Cortex of kidney (tissue), 1 donor: ENCODE measurements around the gene CRK.
A peak's percentile ranks its signal among the peaks of the same experiment; 100 is the strongest.
"Not testable (repeated sequence)": the region's sequence is repeated elsewhere in the genome, so short reads cannot be mapped to it uniquely, and the experiment has no call there.

Source experiments
- DNase-seq: peaks from one replicate; lab custom pipeline; 2025; lab: John Stamatoyannopoulos, UW

The CRK gene

DNA sequence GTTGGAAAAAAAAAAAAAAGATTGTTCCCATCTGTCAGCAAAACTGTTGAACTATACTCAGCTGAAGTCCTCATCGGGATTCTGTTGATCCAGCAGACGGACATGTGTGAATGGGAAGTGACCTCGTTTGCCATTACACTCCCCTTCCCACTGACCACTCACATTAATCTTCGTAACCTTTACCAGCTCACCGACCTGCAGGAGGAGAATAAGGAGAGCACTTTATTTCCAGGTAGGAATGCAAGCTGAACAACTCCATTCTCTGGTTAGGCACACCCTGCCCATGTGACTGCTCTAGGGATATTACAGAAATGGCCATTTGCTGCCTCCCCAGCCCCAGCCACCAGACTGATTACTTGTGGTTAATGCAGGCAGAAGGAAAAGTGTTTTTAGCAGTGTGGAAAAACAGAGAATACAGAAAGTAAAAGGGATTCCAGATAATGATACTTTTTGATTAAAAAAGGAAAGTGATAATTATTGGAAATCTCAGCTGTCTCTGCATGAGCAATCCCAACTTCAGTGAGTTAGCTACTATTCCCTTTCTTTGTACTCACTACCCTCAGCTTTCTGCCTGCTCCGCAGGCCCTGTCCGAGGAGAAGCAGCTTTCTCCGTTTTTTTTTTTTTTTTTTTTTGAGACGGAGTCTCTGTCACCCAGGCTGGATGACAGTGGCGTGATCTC, 32.4 kb downstream of the CRK start:
- no peak for DNase-seq

DNA sequence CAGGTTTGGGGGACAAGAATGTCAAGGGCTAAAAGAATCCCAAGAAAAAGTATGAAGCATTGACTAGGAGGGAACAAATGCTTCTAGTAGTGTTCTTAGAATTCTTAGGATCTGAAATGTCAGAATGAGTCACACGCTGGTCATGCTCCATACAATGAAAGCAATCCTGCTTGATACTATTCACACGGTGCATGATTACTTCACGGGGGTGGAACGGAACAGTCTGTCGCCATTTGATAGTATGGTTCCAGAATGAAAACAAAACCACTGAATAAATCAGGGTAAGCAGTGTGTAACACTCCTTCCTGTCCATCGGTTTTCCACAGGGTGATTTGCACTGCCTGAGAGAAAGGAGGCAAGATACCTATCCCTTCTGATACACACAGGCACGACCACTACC, 33.1 kb downstream of the CRK start:
- DNase-seq = no peak

DNA sequence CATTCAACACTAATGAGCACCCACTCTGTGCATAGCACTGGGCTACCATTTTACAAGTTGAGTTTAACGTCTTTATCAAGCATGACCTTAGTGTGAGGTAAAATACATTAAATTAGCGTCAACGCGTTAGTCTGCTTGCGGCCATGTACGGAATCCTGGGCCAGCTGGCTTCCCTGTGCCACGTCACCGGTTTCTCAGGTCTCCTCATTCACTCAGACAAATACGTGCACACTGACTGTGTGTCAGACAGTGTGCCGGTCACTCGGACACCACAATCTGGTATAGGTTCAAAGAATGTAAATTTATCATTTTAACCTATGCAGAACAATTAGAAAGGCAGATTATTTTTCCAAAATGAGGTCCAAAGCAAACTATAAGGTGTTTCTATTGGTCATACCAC, 34.6 kb downstream of the CRK start:
- no peak for DNase-seq

DNA sequence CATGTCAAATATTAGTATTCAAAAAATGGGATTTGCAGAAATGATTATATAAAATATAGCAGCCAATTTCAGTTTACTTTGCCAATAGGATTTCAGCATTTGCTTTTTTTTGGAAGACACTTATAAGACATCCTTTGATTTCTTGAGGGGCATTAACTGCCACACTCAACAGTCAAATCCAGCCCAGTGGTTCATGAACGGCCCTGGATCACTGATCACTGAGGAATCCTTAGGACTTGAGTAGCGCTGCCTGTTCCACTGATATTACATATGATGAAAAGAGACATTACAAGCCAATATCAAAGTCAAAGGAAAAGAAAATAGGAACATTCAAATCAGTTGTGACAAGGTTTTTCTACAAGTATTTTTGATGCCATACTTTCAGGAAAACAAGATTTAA, 35.1 kb downstream of the CRK start:
- no peak for DNase-seq

DNA sequence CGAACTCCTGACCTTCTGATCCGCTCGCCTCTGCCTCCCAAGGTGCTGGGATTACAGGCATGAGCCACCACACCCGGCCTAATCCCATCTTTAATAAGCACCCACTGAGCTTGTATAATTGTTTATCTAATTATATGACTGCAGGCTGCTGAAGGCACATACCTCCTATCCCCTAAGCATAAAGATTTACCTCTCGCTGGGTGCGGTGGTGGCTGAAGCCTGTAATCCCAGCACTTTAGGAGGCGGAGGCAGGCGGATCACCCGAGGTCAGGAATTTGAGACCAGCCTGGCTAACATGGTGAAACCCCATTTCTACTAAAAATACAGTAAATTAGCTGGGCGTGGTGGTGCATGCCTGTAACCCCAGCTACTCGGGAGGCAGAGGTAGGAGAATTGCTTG, 35.9 kb downstream of the CRK start:
- DNase-seq = no peak

DNA sequence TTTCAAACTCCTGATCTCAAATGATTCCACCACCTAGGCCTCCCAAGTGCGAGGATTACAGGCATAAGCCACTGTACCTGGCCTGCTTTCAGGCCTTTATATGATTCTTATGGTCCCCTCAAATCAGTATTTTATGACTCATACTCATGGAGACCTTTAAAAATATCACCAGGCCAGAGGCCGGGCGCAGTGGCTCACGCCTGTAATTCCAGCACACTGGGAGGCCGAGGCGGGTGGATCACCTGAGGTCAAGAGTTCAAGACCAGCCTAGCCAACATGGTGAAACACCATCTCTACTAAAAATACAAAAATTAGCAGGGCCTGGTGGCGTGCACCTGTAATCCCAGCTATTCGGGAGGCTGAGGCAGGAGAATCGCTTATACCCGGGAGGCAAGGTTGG, 37.6 kb downstream of the CRK start:
- DNase-seq = not testable (repeated sequence)

DNA sequence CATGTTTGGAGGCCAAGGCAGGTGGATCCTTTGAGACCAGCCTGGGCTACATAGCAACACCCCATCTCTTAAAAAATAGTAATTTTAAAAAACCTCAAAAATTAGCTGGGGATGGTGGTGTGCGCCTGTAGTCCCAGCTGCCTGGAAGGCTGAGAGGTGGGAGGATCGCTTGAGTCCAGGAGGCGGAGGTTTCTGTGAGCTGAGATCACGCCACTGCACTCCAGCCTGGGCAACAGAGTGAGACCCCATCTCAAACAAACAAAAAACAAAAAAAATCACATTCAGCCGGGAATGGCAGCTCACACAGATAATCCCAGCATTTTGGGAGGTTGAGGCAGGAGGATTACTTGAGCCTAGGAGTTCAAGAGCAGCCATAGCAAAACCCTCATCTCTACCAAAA, 39.6 kb downstream of the CRK start:
- no peak for DNase-seq

DNA sequence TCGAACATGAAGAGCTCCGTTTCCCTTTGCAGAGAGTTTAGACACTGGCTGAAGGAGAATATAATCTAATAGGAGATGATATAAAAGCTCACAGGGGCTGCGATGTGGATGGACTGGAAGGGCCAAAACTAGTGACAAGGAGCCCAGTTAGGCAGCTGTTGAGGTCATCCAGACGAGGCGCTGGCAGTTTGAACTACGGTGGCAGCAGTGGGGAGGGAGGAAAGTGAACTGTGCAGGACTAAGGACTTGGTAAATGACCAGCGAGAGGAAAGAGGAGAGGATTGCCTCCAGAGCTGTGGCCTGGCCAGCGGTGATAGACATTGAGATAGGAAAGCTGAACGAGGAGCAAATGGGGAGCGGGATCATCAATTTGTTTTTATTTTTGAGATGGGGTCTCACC, 41.4 kb downstream of the CRK start:
- DNase-seq = no peak

DNA sequence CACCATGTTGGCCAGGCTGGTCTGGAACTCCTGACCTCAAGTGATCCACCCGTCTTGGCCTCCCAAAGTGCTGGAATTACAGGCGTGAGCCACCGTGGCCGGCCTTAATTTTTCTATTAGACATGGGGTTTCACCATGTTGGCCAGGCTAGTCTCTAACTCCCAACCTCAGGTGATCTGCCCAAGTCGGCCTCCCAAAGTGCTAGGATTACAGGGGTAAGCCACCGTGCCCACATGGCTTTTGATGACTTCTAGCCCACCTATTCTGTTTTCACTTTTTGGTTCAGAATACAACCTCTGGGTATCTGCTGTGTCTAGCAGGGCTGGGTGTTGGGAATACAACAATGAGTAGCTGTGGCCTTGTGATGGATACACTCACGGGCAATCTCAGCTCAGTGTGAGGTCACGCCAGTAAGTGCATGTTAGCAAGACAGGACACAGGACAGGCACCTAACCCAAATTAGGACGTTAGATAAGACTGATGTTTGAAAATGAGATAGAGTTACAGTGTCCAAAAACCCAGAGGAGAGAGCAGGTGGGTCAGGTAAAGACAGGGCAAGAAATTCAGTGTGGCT, 41.9 kb downstream of the CRK start:
- no peak for DNase-seq

DNA sequence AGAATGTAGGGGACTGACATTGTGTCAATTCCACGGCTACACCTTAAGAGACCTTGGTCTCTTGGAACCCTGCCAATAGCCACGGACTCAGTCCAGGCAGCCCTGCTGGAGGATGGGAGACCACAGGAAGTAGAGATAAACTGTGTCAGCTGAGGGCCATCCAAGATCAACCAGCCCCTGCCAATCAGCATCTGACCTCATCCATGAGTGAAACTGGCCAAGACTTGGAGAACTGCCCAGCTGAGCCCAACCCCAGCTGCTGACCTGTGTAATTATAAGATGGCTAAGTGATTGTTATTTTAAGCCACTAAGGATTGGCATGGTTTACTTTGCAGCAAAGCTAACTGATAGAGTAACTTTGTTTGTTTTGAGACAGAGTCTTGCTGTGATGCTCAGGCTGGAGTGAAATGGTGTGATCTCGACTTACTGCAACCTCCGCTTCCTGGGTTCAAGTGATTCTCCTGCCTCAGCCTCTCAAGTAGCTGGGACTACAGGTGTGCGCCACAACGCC, 42.7 kb downstream of the CRK start:
- DNase-seq = no peak

DNA sequence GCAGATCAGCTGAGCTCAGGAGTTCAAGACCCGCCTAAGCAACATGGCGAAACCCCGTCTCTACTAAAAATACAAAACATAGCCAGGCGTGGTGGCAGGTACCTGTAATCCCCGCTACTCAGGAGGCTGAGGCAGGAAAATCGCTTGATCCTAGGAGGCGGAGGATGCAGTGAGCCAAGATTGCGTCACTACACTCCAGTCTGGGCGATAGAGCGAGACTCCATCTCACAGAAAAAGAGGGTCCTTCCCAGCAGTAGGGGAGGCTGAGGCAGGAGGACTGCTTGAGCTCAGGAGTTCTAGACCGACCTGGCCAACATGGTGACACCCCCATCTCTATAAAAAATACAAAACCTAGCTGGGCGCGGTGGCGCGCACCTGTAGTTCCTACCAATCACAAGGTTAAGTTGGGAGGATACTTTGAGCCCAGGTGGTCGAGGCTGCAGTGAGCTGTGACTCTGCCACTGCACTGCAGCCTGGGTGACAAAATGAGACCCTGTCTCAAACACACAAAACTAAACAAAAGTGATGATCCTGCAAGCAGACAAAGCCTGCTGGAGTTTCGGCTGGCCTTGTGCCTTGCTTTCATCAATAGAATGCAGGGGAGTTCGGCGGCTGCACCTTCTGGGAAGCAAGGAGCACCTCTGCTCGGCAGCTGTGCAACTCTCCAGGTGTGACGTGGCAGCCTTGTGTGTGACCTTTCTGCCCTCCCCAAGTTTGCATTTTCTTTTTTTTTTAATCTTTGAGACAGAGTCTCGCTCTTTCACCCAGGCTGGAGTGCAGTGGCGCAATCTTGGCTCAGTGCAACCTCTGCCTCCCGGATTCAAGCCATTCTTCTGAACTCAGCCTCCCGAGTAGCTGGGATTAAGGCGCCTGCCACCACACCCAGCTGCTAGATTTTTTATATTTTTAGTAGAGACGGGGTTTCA, 43.6 kb downstream of the CRK start:
- DNase-seq = no peak

DNA sequence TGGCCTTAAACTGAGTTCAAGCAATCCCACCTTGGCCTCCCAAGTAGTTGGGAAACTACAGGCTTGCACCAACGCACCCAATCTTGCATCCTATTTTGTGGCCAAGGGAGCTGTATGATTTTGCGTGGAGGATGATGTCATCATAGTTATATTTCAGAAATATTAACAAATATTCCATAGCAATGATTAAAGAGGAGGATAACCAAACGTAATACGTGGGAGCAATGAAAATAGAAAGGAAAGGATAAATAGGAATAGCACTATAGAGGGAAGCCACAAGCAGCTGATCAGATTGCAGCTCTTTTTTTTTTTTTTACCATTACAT, 53.8 kb downstream of the CRK start:
- DNase-seq = no peak

DNA sequence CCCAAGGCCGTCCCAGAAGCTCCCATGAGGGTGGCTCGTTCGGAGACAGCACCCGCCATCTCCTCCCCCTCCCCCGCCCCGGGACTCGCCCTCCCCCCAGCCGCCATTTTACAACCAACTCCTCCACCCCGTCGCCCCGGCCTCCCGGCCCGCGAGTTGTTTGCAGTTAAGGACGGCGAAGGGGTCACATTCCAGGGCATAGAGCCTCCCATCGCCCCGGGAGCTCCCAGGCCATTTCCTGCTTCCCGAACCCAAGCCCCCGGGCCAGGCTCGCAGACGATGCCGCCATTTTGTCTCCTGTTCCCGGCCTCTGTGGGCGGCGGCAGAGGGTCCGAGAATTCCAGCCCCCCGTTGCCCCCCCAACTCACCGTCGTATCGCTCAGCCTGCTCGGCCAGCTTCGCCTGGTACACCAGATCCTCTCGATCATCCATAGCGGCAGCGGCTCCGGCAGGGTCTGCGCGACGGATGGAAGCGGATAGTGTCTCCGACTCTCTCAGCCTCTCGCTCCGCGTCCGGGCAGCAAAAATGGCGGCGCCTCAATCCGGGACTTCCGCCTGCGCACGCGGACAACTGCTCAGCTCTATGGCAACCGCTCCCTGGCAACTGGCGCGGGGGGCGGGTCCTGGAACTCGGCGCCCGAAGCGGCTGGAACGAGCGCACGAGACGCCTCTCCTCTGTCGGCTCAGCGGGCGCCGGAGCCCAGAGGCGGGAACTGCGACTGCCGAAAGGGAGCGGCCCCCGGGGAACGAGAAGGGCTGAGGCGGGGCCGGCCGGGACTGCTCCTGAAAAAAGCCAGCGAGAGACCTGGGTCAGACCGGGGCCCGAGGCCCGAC, 56.1 kb downstream of the CRK start, which contains the start of gene YWHAE:
Gene YWHAE (minus strand): TSS at position 544 of the 834 bp plus-strand sequence. CDS start 112 bp downstream, at position 432.
- DNase-seq = peak; percentile 40

DNA sequence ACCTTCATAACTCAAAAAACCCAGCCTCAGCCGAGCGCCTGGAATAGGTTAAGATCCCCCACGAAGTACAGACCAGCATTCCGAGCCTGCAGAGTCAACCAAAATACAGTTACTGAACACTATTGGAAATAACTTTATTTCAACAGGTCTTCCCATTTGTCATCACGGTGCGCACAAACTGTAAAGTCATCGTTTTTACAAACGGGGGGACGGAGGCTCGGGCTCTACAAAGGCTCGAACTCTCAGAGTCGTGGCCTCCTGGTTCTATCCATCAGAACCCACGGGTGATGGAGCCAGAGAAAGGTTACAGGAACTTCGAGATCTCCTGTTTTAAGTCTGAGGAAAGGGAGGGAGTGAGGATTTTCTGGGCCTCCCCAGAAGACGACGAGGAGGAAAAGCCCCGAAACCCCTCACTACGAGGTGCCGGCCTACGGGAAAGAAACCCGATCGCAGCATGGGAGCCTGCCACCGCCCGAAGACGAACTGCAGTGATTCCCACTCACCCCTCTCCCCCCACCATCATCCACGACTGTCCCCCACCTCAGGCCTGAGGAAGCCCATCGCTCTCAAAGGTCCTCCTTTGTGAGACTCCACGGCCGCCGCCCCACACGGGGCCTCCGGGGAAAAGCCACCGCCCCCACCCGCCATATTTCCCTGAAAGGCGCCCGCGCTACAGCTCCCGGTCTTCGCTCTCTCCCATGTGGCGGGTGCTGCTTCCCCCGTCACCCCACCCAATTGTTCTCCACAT, 56.9 kb downstream of the CRK start:
- DNase-seq = no peak

DNA sequence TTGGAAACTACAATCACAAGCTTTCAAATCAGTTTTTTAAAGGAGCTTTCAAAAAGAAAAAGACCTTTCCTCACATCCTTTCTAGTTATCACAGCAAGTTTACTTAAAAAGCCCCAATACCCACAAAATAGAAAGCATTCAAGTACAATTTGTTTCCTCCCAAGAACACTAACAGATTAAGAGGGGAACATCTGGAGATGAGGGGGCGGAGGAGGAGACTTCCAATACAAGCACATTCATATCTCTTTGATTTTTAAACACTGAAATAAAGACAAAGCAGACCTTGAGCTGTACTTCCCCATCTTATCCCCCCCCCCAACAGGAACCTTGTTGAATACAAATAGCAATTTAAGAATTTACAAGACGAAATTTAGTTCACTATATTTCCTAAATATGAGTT, 58.0 kb downstream of the CRK start:
- DNase-seq = no peak

DNA sequence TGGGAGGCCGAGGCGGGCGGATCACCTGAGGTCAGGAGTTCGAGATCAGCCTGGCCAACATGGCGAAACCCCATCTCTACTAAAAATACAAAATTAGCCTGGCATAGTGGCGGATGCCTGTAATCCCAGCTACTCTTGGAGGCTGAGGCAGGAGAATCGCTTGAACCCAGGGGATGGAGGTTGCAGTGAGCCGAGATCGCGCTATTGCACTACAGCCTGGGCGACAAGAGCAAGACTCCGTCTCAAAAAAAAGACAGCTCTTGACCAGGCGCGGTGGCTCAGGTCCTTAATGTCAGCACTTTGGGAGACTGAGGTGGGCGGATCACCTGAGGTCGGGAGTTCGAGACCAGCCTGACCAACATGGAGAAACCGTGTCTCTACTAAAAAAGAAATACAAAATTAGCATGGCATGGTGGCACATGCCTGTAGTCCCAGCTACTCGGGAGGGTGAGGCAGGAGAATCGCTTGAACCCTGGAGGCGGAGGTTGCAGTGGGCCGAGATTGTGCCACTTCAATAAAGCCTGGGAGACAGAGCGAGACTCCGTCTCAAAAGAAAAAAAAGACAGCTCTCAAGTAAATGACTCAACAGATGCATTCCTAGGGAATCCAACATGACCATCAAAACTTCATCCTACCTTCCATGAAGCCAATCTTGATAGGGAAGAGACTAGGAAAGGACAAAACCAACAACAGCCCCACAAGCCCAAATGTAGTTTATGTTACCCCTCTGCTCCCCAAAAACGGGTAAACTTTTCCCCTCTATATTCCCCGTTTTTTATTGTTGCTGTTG, 60.0 kb downstream of the CRK start:
- DNase-seq = not testable (repeated sequence)

DNA sequence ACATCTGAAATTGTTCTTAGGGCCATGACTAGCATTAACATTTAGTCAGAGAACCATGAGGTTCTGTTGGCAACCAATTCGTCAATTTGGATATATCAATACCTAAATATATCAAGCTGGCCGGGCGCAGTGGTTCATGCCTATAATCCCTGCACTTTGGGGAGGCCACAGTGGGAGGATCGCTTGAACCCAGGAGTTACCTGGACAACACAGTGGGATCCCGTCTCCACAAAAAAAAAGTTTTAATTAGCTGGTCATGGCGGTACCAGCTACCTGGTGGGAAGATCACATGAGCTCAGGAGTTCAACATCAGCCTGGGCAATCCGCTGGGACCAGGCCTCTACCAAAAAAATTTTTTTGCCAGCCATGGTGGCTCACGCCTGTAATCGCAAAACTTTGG, 64.5 kb downstream of the CRK start:
- DNase-seq = no peak

DNA sequence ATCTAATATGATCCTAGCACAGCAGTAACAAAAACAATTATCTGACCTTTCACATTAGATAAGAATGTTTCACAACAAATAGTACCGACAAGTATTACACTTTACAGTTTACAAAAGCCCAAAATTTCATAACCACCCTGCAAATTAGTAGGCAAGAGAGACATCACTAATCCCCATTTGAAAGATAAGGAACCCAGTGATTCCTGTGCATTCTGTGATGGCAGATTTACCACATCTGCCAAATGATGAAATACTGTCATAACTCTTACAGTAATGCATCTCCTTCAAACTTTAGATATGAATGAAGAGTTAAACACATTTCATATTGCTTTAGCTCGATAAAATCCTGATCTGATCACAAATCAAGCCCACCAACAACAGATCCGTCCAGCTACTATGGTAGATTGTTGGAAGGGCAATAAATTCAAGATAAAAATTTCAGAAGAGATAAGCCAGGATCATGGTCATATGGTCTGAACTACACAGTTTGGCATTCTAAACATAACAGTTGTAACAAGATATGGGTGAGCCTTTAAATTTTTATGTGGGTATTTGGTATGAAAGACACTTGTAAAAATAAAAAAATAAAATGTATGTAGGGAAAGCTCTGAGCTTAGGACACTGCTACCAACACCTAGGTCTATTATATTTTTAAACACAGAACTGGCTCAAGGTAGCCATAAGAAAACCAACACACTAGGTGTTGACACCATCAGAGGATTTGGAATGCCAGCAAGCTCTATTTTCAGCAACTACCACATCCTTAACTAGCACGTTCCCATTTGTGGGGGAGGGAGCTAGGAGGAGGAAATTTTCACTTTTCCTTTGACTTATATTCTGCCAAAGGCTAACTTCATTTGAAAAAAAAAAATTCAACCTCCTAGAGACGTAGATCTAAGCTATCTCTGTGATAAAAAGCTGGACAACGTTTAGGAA, 65.3 kb downstream of the CRK start:
- DNase-seq = no peak

DNA sequence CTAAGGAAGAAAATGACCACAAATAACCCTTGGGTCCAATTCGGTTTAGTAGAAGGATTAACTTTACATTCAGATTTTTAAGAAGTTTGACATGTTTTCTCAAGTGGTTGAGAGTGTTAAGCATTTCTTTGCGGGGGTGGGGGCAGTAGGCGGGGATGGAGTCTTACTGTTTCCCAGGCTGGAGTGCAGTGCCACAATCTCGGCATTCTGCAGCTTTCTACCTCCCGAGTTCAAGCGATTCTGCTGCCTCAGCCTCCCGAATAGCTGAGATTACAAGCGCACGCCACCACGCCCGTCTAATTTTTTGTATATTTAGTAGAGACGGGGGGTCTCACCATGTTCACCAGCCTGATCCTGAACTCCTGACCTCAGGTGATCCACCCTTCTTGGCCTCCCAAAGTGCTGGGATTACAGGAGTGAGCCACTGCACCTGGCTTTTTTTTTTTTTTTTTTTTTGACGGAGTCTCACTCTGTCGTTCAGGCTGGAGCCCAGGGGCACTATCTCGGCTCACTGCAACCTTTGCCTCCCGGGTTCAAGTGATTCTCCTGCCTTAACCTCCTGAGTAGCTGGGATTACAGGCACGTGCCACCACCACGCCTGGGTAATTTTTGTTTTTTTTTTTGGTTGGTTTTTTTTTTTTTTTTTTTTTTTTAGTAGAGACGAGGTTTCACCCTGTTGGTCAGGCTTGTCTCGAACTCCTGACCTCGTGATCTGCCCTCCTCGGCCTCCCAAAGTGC, 68.4 kb downstream of the CRK start:
- not testable (repeated sequence) for DNase-seq
